Measurements from ENCODE around the gene COTL1. TPM values are rescaled to one million over a fixed set of nuclear protein-coding genes. Genes with fewer than 3 reads are reported as not detected.

The COTL1 gene
- polyA plus RNA-seq, 5 donors: 97.5 to 155 (median 115) TPM

DNA sequence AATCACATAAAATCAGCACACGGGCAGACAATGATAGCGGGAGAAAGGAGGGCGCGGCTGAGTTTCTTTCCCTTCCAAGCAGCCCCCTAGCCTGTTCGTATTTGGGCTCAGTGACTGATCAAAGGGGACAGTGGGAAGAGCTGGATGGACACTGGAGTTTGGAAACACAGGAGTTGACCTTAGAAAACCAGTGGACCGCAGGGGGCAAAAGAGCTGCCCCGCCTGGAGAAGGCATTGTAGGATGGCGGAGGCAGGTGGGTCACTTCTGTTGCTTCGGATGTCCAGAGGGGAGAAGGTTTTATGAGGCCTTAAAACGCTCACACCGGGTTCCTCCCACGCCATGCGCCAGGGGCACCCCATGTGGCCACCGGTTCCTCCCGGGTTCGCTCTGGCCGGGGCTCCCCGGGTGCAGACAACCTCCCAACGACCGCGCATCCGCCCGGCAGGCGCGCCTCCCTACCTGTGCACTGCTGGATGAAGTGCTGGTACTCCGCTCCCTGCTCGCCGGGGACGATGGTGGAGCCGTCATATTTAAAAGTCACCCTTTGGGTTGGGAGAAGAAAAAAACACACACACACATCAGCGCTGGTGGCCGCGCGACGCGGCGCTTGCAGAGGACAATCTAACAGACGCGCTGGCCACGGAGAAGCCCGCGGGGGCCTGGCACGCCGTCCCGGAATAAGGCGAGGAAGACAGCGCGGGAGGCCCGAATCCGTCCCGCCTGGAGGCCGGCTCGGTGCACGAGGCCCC, 662 bp downstream of the COTL1 start:
- DNase-seq: no peak

DNA sequence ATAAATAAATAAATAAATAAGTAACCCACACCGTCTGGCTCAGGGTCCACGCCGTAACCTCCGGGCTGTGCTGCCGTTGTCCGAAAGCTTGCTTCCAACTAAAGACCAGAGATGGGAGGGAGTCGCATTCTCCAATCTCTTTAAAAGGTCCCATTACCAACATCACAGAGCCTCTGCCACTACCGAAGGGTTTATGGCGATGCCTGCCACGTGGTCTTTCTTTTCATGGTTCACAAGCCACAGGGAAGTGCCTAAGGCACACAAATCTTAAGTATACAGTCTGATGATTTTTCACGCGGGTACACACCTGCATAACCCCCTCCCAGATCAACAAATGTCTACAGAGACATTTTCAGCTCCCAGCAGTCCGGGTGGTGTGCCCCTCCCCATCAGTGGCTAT, 1.4 kb downstream of the COTL1 start:
- DNase-seq: no peak

DNA sequence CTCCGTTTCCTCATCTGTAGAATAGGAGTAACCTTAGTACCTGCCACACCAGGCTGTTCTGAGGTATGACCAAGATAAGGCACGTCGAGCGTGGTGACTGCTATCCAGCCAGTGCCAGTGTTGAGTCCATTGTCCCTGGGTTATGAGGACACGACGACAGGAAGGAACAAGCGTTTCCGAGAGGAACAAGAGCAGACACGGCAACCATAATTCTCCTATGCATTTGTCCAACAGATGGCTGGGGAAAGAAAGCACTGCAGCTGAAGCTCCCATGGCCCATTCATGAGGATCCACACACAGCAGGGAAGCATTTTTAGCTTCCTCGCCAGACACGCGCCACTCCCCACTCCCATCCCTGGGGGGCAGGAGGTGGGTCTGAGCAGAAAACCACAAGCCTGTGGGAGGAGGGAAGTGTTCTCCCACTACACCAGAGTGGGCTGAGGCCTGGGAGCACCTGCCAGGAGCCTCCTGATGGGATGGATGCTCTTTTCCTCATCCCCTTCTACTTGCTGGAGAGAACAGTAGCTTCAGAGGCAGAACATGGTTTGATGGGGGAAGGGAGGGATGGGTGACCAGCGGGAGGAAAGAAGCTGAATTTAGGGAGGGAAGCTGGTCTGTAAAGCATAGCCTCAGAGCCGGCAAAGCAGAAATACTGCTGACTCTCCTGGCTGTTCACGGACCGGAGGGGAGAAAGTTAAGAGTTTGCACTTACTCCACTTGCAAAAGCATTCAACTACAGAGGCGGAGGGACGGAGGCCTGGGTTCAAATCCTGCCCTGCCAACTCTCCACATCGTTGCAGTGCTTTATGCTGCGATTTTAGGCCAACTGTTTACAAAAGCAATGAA, 2.7 kb downstream of the COTL1 start:
- no peak for DNase-seq

DNA sequence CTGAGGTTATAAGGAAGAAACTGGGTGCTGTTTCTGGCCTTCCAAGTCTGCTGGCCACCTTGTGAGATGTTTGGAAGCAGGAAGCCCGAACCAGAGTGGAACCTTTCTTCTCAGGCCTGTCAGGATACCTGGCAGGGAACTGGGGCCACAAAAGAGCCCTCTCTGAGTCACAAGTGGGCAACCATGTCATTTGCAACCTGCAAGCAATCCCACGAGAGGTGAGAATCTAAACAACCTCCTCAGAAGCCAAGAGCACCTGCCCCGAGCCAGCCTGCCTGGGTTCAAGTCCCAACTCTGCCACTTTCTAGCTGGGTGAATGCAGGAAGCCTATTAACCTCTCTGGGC, 3.3 kb downstream of the COTL1 start:
- DNase-seq: no peak

DNA sequence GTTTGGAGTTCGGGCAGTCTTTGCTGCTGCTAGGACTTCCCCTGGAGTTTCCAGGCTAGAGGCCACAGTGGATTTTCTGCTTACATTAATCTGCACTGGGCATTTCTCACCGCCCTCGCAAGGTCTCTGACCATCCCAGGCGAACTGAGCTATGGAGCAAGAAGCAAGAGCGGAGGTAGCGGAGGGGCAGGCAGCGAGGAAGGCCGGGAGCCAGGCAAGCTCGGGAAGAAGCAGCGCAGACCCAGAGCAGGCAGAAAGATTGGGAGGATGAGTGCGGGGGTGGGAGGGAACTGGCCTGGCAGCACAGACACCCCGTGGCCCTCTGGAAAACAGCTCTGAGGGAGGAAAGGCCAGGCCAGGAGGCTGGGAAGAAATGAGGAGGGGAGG, 3.8 kb downstream of the COTL1 start:
- DNase-seq: no peak

DNA sequence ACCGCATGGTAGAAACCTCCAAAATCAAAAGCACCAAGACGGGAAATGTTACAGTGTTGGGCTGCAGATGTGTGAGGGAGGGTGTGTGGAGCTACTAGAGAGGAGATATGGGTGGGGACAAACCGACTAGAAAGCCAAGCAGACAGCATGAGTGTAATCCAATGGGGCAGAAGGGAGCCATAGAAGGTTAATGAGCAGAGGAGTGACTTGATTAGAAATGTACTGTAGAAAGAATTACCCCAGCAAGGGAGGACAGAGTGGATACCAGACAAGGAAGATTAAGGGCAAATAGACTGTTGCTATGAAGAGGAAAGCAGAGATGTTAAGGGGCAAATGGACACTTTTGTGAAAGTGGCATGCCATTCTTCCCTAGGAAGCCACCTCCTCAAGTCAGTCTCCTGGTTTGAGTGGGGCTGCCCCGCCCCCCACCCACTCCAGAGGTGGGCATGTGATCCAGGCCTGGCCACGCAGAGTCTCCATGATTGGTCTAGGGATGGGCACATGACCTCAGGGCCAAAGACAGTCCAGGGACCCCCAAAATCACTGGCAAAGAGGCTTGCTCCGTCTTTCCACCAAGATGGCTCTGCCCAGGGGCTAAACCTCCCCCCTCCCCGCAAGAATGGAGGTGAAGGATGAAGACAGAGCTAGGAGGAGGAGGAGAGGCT, 4.3 kb downstream of the COTL1 start:
- no peak for DNase-seq

DNA sequence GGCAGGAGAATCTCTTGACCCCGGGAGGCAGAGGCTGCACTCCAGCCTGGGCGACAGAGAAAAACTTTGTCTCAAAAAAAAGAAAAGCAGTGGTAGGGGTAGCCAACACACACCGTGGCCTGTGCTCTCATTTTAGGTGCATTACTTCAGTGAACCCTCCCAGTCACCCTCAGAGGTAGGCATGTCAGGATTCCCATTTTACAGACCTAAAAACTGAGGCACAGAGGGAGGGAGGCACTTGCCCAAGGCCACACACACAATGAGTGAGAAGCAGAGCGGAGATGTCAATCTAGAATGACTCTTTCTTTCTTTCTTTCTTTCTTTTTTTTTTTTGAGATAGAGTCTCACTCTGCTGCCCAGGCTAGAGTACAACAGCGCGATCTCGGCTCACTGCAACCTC, 5.2 kb downstream of the COTL1 start:
- no peak for DNase-seq

DNA sequence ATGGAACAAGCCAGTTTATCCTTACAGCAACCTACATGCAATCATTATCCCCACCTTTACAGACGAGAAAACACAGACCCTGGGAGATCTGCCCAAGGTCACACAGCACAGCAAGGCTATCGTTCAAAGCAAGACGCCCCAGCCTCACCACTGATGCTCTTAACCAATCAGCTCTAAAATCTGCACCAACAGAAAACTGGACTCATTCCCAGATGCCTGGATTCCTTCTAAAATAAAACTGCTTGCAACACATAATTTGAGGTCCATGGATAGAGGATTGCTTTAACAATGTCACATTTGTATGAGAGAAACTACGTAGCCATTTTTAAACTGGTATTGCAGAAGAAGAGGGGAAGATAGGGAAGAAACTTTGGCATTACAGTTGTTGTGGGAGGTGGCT, 6.8 kb downstream of the COTL1 start:
- peak in 1 of 2 donors; percentile 67 for DNase-seq

DNA sequence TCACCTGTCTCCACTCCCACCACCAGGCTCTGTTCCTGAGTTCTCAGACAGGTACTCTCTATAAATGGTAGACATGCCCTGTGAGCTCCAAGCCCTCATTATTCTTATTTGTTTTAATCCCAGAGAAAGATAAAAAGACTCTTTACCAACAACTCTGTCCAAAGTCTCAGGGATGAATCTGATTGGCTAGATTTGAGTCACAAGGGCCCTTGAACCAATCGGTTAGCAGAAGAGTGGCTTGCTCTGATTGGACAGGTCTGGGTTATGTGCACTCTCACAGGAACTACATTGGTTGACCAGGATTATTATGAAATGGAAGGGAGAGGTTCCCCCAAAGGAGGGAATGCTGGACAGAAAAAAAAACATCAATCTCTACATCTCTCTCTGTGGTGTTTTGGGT, 7.5 kb downstream of the COTL1 start:
- DNase-seq: no peak

DNA sequence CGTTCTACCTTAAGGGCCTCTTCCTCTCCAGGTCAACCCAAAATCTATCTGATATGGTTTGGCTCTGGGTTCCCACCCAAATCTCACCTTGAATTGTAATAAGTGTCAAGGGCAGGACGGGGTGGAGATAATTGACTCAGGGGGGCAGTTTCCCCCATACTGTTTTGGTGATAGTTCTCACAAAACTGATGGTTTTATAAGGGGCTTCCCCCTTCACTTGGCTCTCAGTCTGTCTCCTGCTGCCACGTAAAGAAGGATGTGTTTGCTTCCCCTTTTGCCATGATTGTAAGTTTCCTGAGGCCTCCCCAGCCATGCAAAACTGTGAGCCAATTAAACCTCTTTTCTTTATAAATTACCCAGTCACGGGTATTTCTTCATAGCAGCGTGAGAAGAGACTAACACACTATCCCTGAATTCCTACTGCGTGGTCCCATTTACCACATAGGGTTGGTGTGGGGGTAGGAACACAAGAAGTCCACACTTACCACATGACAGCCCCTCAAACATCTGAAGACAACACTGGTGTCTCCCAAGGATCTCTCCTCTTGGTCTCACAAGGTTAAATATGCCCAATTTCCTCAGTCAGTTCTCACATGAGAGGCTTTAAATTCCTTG, 8.2 kb downstream of the COTL1 start:
- no peak for DNase-seq

DNA sequence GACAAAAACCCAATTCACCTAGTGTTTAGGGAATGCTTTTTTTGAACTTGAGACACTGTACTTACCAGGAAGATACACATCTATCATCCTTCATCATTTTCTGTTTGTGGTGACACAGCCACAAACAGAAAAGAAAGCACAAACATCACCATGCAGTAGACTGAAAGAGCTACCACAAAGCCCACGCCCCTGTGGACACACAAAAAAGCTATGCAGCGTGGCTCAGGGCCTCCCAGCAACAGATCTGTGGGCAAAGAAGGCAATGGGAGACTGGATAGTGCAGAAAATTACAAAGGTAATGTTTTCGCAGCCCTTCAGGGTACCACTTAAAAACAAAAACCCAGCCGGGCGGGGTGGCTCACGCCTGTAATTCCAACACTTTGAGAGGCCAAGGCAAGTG, 9.6 kb downstream of the COTL1 start:
- no peak for DNase-seq

DNA sequence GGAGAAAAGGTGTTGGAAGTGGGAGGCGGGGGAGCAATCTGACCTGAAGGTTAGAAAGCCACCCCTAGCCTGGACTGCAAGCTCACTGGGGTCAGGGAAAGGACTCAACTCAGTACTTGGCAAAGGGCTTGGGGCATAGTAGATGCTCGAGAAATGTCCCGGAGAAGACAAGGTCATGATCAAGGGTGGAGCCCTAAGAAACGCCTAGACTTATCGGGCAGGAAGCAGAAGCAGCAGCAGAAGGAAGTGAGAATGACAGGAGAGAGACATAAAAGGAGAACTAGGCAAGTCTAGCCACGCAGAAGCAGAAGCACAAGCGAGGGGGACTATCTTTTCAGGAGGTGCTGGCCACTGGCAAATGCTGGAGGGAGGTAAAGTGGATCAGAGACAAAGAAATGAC, 10.2 kb downstream of the COTL1 start:
- DNase-seq: no peak

DNA sequence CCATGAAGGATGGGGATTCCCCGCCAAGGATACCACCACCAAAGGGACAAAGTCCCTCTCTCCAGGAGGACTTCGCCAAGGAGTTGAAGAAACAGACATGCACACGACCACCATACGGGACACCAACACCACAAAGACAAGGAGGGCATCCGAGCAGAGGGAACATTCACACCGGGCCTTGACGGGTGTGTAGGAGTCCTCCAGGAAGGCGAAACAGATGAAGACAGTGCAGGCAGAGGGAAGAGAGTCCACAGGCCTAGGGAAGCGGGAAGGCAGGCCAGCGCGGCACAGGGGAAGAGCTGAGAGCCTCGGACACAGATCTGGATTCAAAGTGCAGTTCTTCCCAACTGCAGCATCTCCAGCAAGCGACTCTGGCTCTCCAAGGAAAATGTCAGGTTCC, 10.8 kb downstream of the COTL1 start:
- DNase-seq: no peak

DNA sequence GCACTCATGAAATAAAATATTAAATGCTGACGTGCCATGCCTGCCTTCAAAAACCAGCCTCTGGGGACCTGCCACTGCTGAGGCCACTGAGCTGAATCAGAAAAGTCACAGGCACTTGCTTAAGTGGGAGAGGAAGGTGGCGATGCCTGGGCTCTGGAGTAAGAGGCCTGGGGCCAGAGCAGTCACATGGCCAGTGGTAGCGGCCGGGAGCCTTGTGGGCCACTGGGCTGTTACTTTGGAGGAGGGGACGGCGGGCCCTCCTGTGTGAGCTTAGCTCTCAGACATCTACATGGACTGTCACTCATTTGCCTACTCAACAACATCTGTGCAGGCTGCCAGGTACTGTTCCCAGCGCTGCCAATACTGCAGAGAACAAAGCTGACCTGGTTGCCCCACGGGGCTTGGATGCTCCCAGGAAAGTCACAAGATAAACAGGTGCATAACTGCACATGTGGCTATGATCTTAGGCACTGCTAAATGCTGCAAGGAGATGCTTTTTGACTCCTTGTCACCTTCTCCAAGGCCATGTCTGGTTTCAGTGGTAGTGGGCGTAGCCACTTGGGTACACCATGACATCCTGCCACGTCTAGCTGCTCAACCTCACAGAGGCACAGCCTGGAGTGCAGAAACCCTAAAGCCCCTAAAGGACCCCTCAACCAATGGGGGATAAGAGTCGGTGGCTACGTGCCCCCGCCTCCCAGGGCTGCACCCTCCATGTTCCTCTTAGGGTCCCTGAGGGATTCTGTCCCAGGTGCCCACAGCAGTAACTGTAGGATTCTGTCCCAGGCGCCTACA, 11.6 kb downstream of the COTL1 start:
- no peak for DNase-seq

DNA sequence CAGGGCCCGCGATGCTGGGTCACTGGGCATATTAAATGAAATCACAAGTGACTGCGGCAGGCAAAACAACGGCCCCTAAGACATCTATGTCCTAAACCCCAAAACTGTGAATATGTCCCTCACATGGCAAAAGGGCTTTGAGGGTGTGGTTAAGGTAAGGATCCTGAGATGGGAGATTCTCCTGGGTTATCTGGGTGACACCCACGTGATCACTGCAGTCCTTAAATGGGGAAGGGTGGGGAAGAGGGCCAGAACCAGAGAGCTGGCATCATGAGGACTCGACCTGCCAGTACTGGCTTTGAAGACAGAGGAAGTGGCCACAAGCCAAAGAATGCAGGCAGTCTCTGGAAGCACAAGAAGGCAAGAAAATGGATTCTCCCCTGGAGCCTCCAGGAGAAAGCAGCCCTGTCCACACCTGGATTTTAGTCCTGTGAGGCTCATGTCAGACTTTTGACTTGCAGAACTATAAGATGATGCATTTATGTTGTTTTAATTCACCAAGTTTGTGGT, 12.5 kb downstream of the COTL1 start:
- no peak for DNase-seq

DNA sequence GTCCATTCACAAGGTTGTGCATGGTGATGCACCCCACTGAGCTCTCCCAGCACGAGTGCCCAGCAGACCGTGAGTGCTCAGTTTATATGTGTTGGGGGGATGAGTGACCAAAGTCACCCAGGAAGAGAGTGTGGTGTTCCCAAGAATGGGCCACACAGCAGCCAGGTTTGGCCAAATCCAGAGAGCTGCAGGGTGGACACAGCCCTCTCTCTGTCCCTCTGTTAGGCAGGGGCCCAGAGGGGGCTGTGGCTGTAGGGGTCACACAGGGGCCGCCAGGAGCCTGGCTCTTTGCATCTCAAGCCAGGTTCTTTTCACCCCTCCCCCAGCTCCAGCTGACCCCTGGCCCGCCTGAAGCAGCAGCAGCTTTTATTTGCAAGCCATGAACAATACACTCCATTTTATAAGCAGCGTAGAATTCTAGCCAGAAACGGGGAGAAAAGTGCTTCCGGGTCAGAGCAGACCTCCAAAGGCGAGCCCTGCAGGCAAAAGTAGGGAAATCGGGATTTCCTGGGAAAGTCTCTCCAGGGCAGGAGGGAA, 13.3 kb downstream of the COTL1 start:
- no peak for DNase-seq

DNA sequence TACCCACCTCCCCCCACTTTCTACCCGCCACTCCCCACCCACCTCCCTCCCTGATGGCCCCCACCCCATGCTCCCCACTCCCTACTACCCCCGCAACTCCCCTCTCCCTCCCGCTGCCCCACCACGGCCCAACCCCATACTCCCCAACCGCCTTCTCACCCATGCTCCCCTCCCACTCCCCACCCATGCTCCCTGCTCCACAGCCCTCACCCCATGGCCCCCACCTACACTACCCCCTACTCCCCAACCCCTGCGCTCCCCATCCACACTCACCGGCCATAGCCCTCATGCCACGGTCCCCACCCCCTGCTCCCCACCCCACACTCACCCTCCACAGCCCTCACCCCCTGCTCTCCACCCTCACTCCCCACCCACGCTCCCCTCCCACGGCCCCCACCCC, 13.9 kb downstream of the COTL1 start:
- DNase-seq: no peak

DNA sequence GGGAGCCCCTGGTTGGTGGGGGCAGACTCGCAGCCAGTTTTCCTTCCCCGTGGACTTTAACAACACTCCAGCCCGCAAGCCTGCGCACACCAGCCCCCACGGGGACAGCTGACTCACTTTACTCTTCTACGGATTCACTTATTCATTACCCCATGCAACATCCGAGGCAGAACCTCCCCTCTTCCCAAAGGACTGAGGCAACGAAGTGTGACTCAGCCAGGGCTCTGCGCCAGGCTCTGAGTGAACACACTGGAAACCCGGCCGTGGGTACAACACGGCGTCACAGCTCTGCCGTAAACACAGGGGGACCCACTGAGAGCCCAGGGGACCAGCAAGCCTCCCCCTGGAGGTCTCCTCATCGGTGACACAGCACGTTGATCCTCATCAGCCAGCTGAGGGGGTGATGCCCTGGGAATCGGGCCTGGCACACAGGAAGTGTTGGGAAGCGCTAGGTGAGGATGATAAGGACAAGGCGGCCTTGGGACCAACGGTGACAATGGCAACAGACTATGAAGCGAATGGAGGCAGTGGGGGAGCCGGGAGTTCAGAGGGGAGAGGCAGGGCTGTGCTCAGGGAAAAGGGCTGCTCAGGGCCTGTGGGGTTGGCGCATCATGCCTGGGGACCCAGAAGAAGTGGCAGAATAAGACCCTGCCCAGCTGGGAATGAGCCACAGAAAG, 14.6 kb downstream of the COTL1 start:
- DNase-seq: peak in 1 of 2 donors; percentile 53

DNA sequence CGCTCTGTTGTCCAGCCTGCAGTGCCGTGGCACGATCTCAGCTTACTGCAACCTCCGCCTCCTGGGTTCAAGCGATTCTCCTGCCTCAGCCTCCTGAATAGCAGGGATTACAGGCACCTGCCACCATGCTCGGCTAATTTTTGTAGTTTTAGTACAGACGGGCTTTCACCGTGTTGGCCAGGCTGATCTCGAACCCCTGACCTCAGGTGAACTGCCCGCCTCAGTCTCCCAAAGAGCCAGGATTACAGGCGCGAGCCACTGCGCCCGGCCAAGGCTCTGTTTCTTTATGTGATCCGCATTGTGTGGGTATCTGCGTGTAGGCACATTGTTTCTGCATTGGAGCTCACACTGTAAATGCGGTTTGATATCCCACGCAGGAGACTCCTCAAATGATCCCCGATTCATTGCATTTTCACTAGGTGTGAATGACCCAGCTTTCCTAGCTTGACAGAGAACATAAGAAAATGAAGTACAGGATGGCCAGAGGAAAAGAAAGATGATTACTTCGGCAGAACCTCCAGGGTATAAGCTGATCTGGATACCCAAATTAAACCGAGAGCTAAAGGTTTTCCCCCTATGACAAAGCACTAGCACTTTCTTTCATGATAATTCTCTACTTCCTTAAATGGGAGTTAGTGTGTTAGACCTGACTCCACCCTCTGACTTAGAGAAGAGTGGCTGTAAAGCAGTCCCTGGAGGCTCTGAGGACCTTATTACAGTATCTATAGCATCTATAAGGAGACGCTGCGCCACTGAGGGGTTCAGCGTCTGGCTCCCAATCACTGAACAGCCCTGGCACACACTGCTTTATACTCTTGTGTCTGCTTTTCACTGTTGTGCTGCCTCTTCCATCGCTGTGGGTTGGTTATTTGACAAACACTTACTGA, 17.3 kb downstream of the COTL1 start:
- no peak for DNase-seq
